Lower leg skin (tissue), 4 donors: ENCODE measurements around the gene ADGRL1. TPM values are rescaled to one million over a fixed set of nuclear protein-coding genes. Genes with fewer than 3 reads are reported as not detected.

Experiments
- DNase-seq, 2 donors: peaks; one replicate each; pipeline ENCODE4 v3.0.0-alpha.2; 2019; ENCODE audit warnings: low spot score in 2 of 2
- H3K4me3 ChIP-seq: fragments of 200-600 bp; sonication (generic); 2 replicates; pipeline ENCODE4 v1.5.1; 2017; ENCODE audit warnings: mild to moderate bottlenecking, low read depth; ENCODE audit not compliant: poor library complexity, severe bottlenecking
- CTCF ChIP-seq, 3 donors: fragments of 450-650 bp; IDR thresholded peaks; one replicate each; pipeline ENCODE4 v1.5.1; 2016; ENCODE audit warnings: antibody characterized with exemption in 3 of 3, mild to moderate bottlenecking in 3 of 3, moderate library complexity in 2 of 3
- POLR2A ChIP-seq, 2 donors: fragments of 450-650 bp; IDR thresholded peaks; one replicate each; pipeline ENCODE4 v1.6.1; 2016 to 2017; ENCODE audit warnings: antibody characterized with exemption in 2 of 2, mild to moderate bottlenecking in 1 of 2, moderate library complexity in 1 of 2
- WGBS, 2 donors: methylation state at CpG; one replicate each; pipeline ENCODE4 v1.1.5; 2018; 5-methylcytosine and 5-hydroxymethylcytosine counted together
- intact Hi-C: fragments of 100-400 bp; cut with DNase I; formaldehyde crosslinking; loops from one replicate; pipeline ENCODE4 v1.15.0; 2023; ENCODE audit warnings: low total_unique reads
- total RNA-seq, 4 donors: library from RNA; depleted of rRNA; stranded (reverse); fragments of >200 nt; gene quantifications; one replicate each; pipeline ENCODE4 v1.1.0, GENCODE V29; 2016

Gene ADGRL1
- total RNA-seq, 4 donors from 2014 or later: 27.6 to 37.7 (median 29.8) TPM

GRCh38 chr19:14127929-14128509 is 78.0 kb downstream of the ADGRL1 start:
- intact Hi-C loops: no loop called here
- WGBS, 2 donors: 71 to 77% methylated on average over 4 of the region's 4 CpGs
- TF ChIP-seq CTCF (IDR thresholded peaks at IDR 0.05) (no peak), POLR2A (IDR thresholded peaks at IDR 0.05) (no peak)
- no peak for DNase-seq
- H3K4me3 ChIP-seq: no peak overlapping the region

GRCh38 chr19:14127176-14127575 is 78.8 kb downstream of the ADGRL1 start:
- H3K4me3 ChIP-seq: no peak overlapping the region
- TF ChIP-seq POLR2A (IDR thresholded peaks at IDR 0.05) (no peak), CTCF (IDR thresholded peaks at IDR 0.05) (no peak)
- intact Hi-C loops: no loop called here
- DNase-seq: no peak
- WGBS, 2 donors: 89 to 91% methylated on average over 8 of the region's 8 CpGs

- H3K4me3 ChIP-seq: no peak overlapping the region
- WGBS, 2 donors: 91 to 97% methylated on average over 6 of the region's 6 CpGs
- intact Hi-C loops: no loop called here
- no peak for DNase-seq
- no peak for TF ChIP-seq POLR2A (IDR thresholded peaks at IDR 0.05)
- no peak for TF ChIP-seq CTCF (IDR thresholded peaks at IDR 0.05)
These were observed 83.0 kb downstream of the ADGRL1 start for GRCh38 chr19:14122924-14123323.

- DNase-seq: no peak
- intact Hi-C loops: no loop called here
- H3K4me3 ChIP-seq: no peak overlapping the region
- TF ChIP-seq POLR2A (IDR thresholded peaks at IDR 0.05) (no peak), CTCF (IDR thresholded peaks at IDR 0.05) (no peak)
- WGBS, 2 donors: 94 to 95% methylated on average over 7 of the region's 7 CpGs
These were observed 85.5 kb downstream of the ADGRL1 start for GRCh38 chr19:14120497-14120780.

GRCh38 chr19:14119644-14120496 is 86.1 kb downstream of the ADGRL1 start:
- 82 to 90% methylated on average over 6 to 7 of the region's 7 CpGs for WGBS, 2 donors
- TF ChIP-seq CTCF (IDR thresholded peaks at IDR 0.05): no peak
- no peak for TF ChIP-seq POLR2A (IDR thresholded peaks at IDR 0.05)
- H3K4me3 ChIP-seq: no peak overlapping the region
- intact Hi-C loops: no loop called here
- no peak for DNase-seq
